ENCODE data around the gene FJX1.

Gene FJX1

GRCh38 chr11:35615921-35616900, 2.0 kb upstream of the FJX1 start:
- POLR2A ChIA-PET: no interaction called here
- Histone ChIP-seq H3K4me1 (ENCODE audit: control extremely low read depth in 1 of 4, control insufficient read depth in 4 of 4, insufficient read depth in 4 of 4, low read length in 3 of 4) (peaks cover 0 to 36% (median 26%) of the 10 kb centered on the region in 4 experiments), H3K9me3 (ENCODE audit: control extremely low read depth in 1 of 5, control insufficient read depth in 4 of 5, insufficient read depth in 2 of 5, low read depth in 1 of 5, low read length in 4 of 5) (no peaks in the 10 kb centered on the region), H3K27me3 (replicated peaks in 2 of 5; ENCODE audit: control insufficient read depth in 4 of 5, insufficient read depth in 5 of 5, low read length in 4 of 5) (peaks cover 3 to 64% (median 13%) of the 10 kb centered on the region in 5 experiments), H3K4me3 (ENCODE audit: control insufficient read depth in 1 of 7, extremely low read depth in 1 of 7, insufficient read depth in 4 of 7, low read depth in 2 of 7, low read length in 6 of 7) (no peak overlapping the region), H3K27ac (ENCODE audit: insufficient read depth in 1 of 2, low read depth in 1 of 2, low read length in 2 of 2, poor library complexity in 1 of 2, severe bottlenecking in 2 of 2) (no peak overlapping the region), H3K36me3 (ENCODE audit: control insufficient read depth in 4 of 4, insufficient read depth in 4 of 4, low read length in 3 of 4) (no peaks in the 10 kb centered on the region)
- DNase-seq: peak; percentile 63 to 80 (median 80)
- CTCF ChIA-PET: interaction anchor here (0.7 to 2.4 kb wide), 15 partner anchors 9 to 653 kb away, joined by 3 to 11 read pairs (median 4); no protein-coding TSS in a partner anchor
- WGBS (ENCODE audit: insufficient coverage): 23% methylated on average over 2 of the region's 8 CpGs

- Histone ChIP-seq H3K4me1 (ENCODE audit: control extremely low read depth in 1 of 4, control insufficient read depth in 4 of 4, insufficient read depth in 4 of 4, low read length in 3 of 4) (peaks cover 0 to 29% (median 25%) of the 10 kb centered on the region in 4 experiments), H3K9me3 (ENCODE audit: control extremely low read depth in 1 of 5, control insufficient read depth in 4 of 5, insufficient read depth in 2 of 5, low read depth in 1 of 5, low read length in 4 of 5) (no peaks in the 10 kb centered on the region), H3K4me3 (ENCODE audit: control insufficient read depth in 1 of 7, extremely low read depth in 1 of 7, insufficient read depth in 4 of 7, low read depth in 2 of 7, low read length in 6 of 7) (no peak overlapping the region), H3K27me3 (replicated peaks in 2 of 5; ENCODE audit: control insufficient read depth in 4 of 5, insufficient read depth in 5 of 5, low read length in 4 of 5) (peaks cover 3 to 75% (median 19%) of the 10 kb centered on the region in 5 experiments), H3K27ac (ENCODE audit: insufficient read depth in 1 of 2, low read depth in 1 of 2, low read length in 2 of 2, poor library complexity in 1 of 2, severe bottlenecking in 2 of 2) (no peak overlapping the region), H3K36me3 (ENCODE audit: control insufficient read depth in 4 of 4, insufficient read depth in 4 of 4, low read length in 3 of 4) (no peaks in the 10 kb centered on the region)
- POLR2A ChIA-PET: no interaction called here
- CTCF ChIA-PET: interaction anchor here (1.0 to 1.6 kb wide), 3 partner anchors 506 to 642 kb away, joined by 3 read pairs; no protein-coding TSS in a partner anchor
- WGBS (ENCODE audit: insufficient coverage): 65% methylated on average over 7 of the region's 7 CpGs
- DNase-seq: no peak
Measured at GRCh38 chr11:35617316-35617686, 959 bp upstream of the FJX1 start.

- WGBS (ENCODE audit: insufficient coverage): 0% methylated on average over 89 of the region's 91 CpGs
- Histone ChIP-seq H3K4me1 (ENCODE audit: control extremely low read depth in 1 of 4, control insufficient read depth in 4 of 4, insufficient read depth in 4 of 4, low read length in 3 of 4) (peaks cover 0 to 29% (median 25%) of the 10 kb centered on the region in 4 experiments), H3K4me3 (ENCODE audit: control insufficient read depth in 1 of 7, extremely low read depth in 1 of 7, insufficient read depth in 4 of 7, low read depth in 2 of 7, low read length in 6 of 7) (peak overlapping the region in 6 of 7 experiments; percentile 33 to 67 (median 58)), H3K36me3 (ENCODE audit: control insufficient read depth in 4 of 4, insufficient read depth in 4 of 4, low read length in 3 of 4) (no peaks in the 10 kb centered on the region), H3K9me3 (ENCODE audit: control extremely low read depth in 1 of 5, control insufficient read depth in 4 of 5, insufficient read depth in 2 of 5, low read depth in 1 of 5, low read length in 4 of 5) (no peaks in the 10 kb centered on the region), H3K27ac (ENCODE audit: insufficient read depth in 1 of 2, low read depth in 1 of 2, low read length in 2 of 2, poor library complexity in 1 of 2, severe bottlenecking in 2 of 2) (no peak overlapping the region), H3K27me3 (replicated peaks in 2 of 5; ENCODE audit: control insufficient read depth in 4 of 5, insufficient read depth in 5 of 5, low read length in 4 of 5) (peaks cover 3 to 84% (median 25%) of the 10 kb centered on the region in 5 experiments)
- CTCF ChIA-PET: interaction anchor here (1.0 to 1.6 kb wide), 6 partner anchors 91 to 640 kb away, joined by 3 to 5 read pairs (median 3); no protein-coding TSS in a partner anchor
- DNase-seq: peak in 2 of 3 donors; percentile 33 to 50
- POLR2A ChIA-PET: no interaction called here
Measured at GRCh38 chr11:35618497-35619115, 346 bp downstream of the FJX1 start.

GRCh38 chr11:35619116-35619854, 1.0 kb downstream of the FJX1 start:
- Histone ChIP-seq H3K9me3 (ENCODE audit: control extremely low read depth in 1 of 5, control insufficient read depth in 4 of 5, insufficient read depth in 2 of 5, low read depth in 1 of 5, low read length in 4 of 5) (no peaks in the 10 kb centered on the region), H3K4me3 (ENCODE audit: control insufficient read depth in 1 of 7, extremely low read depth in 1 of 7, insufficient read depth in 4 of 7, low read depth in 2 of 7, low read length in 6 of 7) (peak overlapping the region; percentile 8 to 67 (median 57)), H3K4me1 (ENCODE audit: control extremely low read depth in 1 of 4, control insufficient read depth in 4 of 4, insufficient read depth in 4 of 4, low read length in 3 of 4) (peaks cover 0 to 29% (median 25%) of the 10 kb centered on the region in 4 experiments), H3K27me3 (replicated peaks in 2 of 5; ENCODE audit: control insufficient read depth in 4 of 5, insufficient read depth in 5 of 5, low read length in 4 of 5) (peaks cover 3 to 82% (median 26%) of the 10 kb centered on the region in 5 experiments), H3K36me3 (ENCODE audit: control insufficient read depth in 4 of 4, insufficient read depth in 4 of 4, low read length in 3 of 4) (no peaks in the 10 kb centered on the region), H3K27ac (ENCODE audit: insufficient read depth in 1 of 2, low read depth in 1 of 2, low read length in 2 of 2, poor library complexity in 1 of 2, severe bottlenecking in 2 of 2) (no peak overlapping the region)
- ChIA-PET CTCF (interaction anchor here (1.0 to 1.6 kb wide), 6 partner anchors 11 to 647 kb away, joined by 3 to 4 read pairs (median 4); no protein-coding TSS in a partner anchor), POLR2A (no interaction called here)
- DNase-seq: peak in 2 of 3 donors; percentile 52 to 73
- WGBS (ENCODE audit: insufficient coverage): under 1% methylated on average over 80 of the region's 84 CpGs

GRCh38 chr11:35619855-35620640, 1.8 kb downstream of the FJX1 start:
- POLR2A ChIA-PET: no interaction called here
- 0% methylated on average over 17 of the region's 33 CpGs for WGBS (ENCODE audit: insufficient coverage)
- Histone ChIP-seq H3K4me3 (ENCODE audit: control insufficient read depth in 1 of 7, extremely low read depth in 1 of 7, insufficient read depth in 4 of 7, low read depth in 2 of 7, low read length in 6 of 7) (peak overlapping the region; percentile 8 to 67 (median 57)), H3K36me3 (ENCODE audit: control insufficient read depth in 4 of 4, insufficient read depth in 4 of 4, low read length in 3 of 4) (no peaks in the 10 kb centered on the region), H3K9me3 (ENCODE audit: control extremely low read depth in 1 of 5, control insufficient read depth in 4 of 5, insufficient read depth in 2 of 5, low read depth in 1 of 5, low read length in 4 of 5) (no peaks in the 10 kb centered on the region), H3K27me3 (replicated peaks in 2 of 5; ENCODE audit: control insufficient read depth in 4 of 5, insufficient read depth in 5 of 5, low read length in 4 of 5) (peaks cover 3 to 77% (median 26%) of the 10 kb centered on the region in 5 experiments), H3K4me1 (ENCODE audit: control extremely low read depth in 1 of 4, control insufficient read depth in 4 of 4, insufficient read depth in 4 of 4, low read length in 3 of 4) (peaks cover 0 to 29% (median 25%) of the 10 kb centered on the region in 4 experiments), H3K27ac (ENCODE audit: insufficient read depth in 1 of 2, low read depth in 1 of 2, low read length in 2 of 2, poor library complexity in 1 of 2, severe bottlenecking in 2 of 2) (no peak overlapping the region)
- peak in 2 of 3 donors; percentile 28 to 40 for DNase-seq
- CTCF ChIA-PET: interaction anchor here (1.0 to 1.6 kb wide), 6 partner anchors 11 to 647 kb away, joined by 3 to 4 read pairs (median 4); no protein-coding TSS in a partner anchor

GRCh38 chr11:35620795-35621194, 2.5 kb downstream of the FJX1 start:
- no peak overlapping the region for H3K27ac ChIP-seq (ENCODE audit: insufficient read depth in 1 of 2, low read depth in 1 of 2, low read length in 2 of 2, poor library complexity in 1 of 2, severe bottlenecking in 2 of 2)
- POLR2A ChIA-PET: no interaction called here
- peaks cover 0 to 29% (median 25%) of the 10 kb centered on the region in 4 experiments for H3K4me1 ChIP-seq (ENCODE audit: control extremely low read depth in 1 of 4, control insufficient read depth in 4 of 4, insufficient read depth in 4 of 4, low read length in 3 of 4)
- CTCF ChIA-PET: interaction anchor here (1.5 to 1.6 kb wide), 2 partner anchors 510 to 646 kb away, joined by 4 read pairs; no protein-coding TSS in a partner anchor
- no CpG with 5 or more reads among the region's 2 CpGs for WGBS (ENCODE audit: insufficient coverage)
- H3K4me3 ChIP-seq (ENCODE audit: control insufficient read depth in 1 of 7, extremely low read depth in 1 of 7, insufficient read depth in 4 of 7, low read depth in 2 of 7, low read length in 6 of 7): no peak overlapping the region
- H3K27me3 ChIP-seq (replicated peaks in 2 of 5; ENCODE audit: control insufficient read depth in 4 of 5, insufficient read depth in 5 of 5, low read length in 4 of 5): peaks cover 3 to 72% (median 22%) of the 10 kb centered on the region in 5 experiments
- H3K36me3 ChIP-seq (ENCODE audit: control insufficient read depth in 4 of 4, insufficient read depth in 4 of 4, low read length in 3 of 4): no peaks in the 10 kb centered on the region
- no peak for DNase-seq
- H3K9me3 ChIP-seq (ENCODE audit: control extremely low read depth in 1 of 5, control insufficient read depth in 4 of 5, insufficient read depth in 2 of 5, low read depth in 1 of 5, low read length in 4 of 5): no peaks in the 10 kb centered on the region

Measured in common myeloid progenitor, CD34-positive (primary cell).